Esophagus muscularis mucosa (tissue), 4 donors: ENCODE results near the gene PIGU.

Experiments used
- CTCF ChIP-seq, 3 experiments: fragments of 200-600 bp in 2 of 3; fragments of 450-650 bp in 1 of 3; sonication (generic) in 2 of 3; IDR thresholded peaks; one replicate each; pipeline ENCODE4 v1.5.1; 2017 to 2019; ENCODE audit warnings: antibody characterized with exemption in 3 of 3, mild to moderate bottlenecking in 2 of 3, moderate library complexity in 1 of 3
- EP300 ChIP-seq: sonication (generic); formaldehyde crosslinking; IDR thresholded peaks from one replicate; pipeline ENCODE4 v1.6.1; 2017; ENCODE audit warnings: antibody characterized with exemption
- POLR2A ChIP-seq: fragments of 450-650 bp; IDR thresholded peaks from one replicate; pipeline ENCODE4 v1.6.1; 2017; ENCODE audit warnings: antibody characterized with exemption, moderate library complexity, mild to moderate bottlenecking, low read depth
- POLR2AphosphoS5 ChIP-seq, 2 donors: sonication (generic); formaldehyde crosslinking; IDR thresholded peaks; one replicate each; pipeline ENCODE4 v1.6.1; 2017; ENCODE audit warnings: antibody characterized with exemption in 2 of 2

GRCh38 chr20:34512955-34513419 is 163.9 kb downstream of the PIGU start:
- TF ChIP-seq POLR2AphosphoS5 (IDR thresholded peaks at IDR 0.05), result no peak
- TF ChIP-seq CTCF (IDR thresholded peaks at IDR 0.05), result no peak
- no peak for TF ChIP-seq POLR2A
- no peak for TF ChIP-seq EP300
